GM20431 (cell line): Measurements from ENCODE around the gene ELOVL7.
"Not testable (repeated sequence)": the region's sequence is repeated elsewhere in the genome, so short reads cannot be mapped to it uniquely, and the experiment has no call there.

Experiments
- in situ Hi-C: fragments of 300-500 bp; cut with MseI, MboI; formaldehyde crosslinking; loops from one replicate; pipeline ENCODE4 v1.15.0; 2020; ENCODE audit warnings: low sequenced_read_pairs; ENCODE audit not compliant: unreplicated experiment

Gene ELOVL7

DNA sequence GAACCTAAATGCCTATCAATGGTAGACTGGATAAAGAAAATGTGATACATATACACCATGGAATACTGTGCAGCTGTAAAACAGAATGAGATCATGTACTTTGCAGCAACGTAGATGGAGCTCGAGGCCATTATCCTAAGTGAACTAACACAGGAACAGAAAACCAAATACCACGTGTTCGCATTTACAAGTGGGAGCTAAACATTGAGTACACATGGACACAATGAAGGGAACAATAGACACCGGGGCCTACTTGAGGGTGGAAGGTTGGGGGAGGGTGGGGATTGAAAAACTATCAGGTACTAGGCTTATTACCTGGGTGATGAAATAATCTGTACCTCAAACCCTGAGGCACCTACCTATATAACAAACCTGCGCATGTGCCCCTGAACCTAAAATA is 121.7 kb downstream of the ELOVL7 start:
- in situ Hi-C loops: no loop called here

DNA sequence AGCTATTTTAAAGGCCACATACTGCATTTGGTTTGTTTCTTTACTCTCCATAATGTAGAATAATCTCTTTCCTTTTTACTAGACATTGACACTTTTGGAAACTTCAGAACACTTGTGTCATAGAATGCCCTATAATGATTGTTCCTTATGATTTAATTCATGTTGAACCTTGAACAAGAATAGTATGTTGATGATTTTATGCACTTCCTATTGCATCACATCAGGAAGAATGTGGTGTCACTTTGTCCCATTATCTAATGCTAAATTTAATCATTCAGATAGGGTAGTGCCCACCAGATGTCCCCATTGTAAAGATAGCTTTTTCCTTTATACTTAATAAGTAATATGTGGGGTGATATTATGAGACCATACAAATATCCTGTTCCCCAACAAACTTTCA is 124.7 kb downstream of the ELOVL7 start:
- in situ Hi-C loops: no loop called here

- in situ Hi-C loops: no loop called here
These were observed 125.7 kb downstream of the ELOVL7 start for GRCh38 chr5:60718166-60718892.

GRCh38 chr5:60715201-60715928 is 128.7 kb downstream of the ELOVL7 start:
- in situ Hi-C loops: not testable (repeated sequence)

GRCh38 chr5:60712950-60713349 is 131.1 kb downstream of the ELOVL7 start:
- in situ Hi-C loops: no loop called here

- in situ Hi-C loops: not testable (repeated sequence)
These were observed 132.2 kb downstream of the ELOVL7 start for GRCh38 chr5:60711892-60712291.

DNA sequence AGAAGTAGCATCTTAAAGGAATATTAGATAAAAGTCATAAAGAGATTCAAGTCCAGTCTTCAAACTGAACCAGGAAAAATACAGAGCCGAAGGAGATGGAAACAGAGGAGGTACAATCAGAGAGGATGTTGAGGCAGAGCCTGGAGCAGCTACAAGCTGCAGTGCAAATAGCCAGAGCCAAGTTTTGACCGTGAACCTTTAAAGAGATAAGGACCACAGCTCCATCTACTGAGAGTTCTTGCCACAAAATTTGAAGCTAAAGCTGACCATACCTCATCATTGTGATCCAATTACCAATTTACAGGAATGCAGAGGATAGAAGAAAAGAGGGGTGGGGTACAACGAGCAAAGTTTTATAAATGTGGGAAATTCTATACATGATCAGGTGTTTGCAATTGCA is 133.7 kb downstream of the ELOVL7 start:
- in situ Hi-C loops: no loop called here

DNA sequence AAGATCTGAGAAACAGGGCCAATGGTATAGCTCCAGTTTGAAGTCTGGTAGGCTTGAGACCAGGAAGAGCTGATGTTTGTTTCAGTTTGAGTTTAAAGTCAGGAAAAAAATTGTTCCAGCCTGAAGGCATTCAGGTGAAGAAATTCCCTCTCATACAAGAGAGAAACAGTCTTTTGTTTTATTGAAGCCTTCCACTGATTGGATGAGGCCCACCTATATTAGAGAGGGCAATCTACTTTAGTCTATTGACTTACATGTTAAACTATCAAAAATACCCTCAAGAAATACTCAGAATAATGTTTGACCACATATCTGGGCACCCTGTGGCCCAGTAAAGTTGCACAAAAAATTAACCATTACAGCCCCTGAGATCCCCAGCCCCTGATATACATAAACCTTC is 138.9 kb downstream of the ELOVL7 start:
- in situ Hi-C loops: no loop called here

DNA sequence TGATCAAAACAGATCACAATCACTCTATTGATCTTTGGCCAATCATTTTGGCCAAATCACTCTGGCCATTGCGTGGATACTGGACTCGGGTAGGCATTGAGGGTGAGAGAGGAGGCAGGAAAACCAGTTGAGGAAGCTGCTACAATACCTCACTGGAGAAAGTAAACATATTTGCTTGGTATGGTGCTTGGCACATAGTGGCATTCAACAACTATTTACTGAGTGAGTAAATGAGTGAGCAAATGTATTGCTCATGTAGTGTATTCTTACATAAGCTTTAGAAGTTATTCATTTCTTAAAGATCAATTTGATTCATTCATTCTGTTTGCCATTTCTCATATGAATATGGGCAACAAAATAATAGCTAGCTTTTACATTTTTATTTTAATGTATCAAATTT is 140.1 kb downstream of the ELOVL7 start:
- in situ Hi-C loops: no loop called here
